Astrocyte (in vitro differentiated cells and primary cell): ENCODE results near the gene F3. TPM values are rescaled to one million over a fixed set of nuclear protein-coding genes. Genes with fewer than 3 reads are reported as not detected.
"Not testable (repeated sequence)": the region's sequence is repeated elsewhere in the genome, so short reads cannot be mapped to it uniquely, and the experiment has no call there.

ENCODE experiments used
- DNase-seq: peaks from one replicate; pipeline ENCODE4 v3.0.0-alpha.2; 2010; ENCODE audit warnings: low read depth
- FAIRE-seq: peaks from 2 replicates; lab custom pipeline; 2011; peaks lifted over from hg19 to GRCh38; lab: Jason Lieb, UNC
- H2AFZ ChIP-seq: 2 replicates; pipeline ENCODE4 v1.6.0; 2012; ENCODE audit warnings: low read depth, low read length, inconsistent platforms
- H3K27ac ChIP-seq: 2 replicates; pipeline ENCODE4 v1.5.1; 2011; ENCODE audit warnings: low read depth, low read length, inconsistent platforms
- H3K27me3 ChIP-seq: 2 replicates; pipeline ENCODE4 v1.6.0; 2011; ENCODE audit warnings: low read length, inconsistent platforms; ENCODE audit not compliant: insufficient read depth
- H3K36me3 ChIP-seq: 2 replicates; pipeline ENCODE4 v1.5.1; 2011; ENCODE audit warnings: low read length, inconsistent platforms; ENCODE audit not compliant: insufficient read depth
- H3K4me1 ChIP-seq: 2 replicates; pipeline ENCODE4 v1.5.1; 2011; ENCODE audit warnings: low read length, inconsistent platforms; ENCODE audit not compliant: insufficient read depth
- H3K4me2 ChIP-seq: 2 replicates; pipeline ENCODE4 v1.6.0; 2012; ENCODE audit warnings: low read length, inconsistent platforms
- H3K4me3 ChIP-seq: 2 replicates; pipeline ENCODE4 v1.5.1; 2011; ENCODE audit warnings: low read depth, mild to moderate bottlenecking, low read length, inconsistent platforms; ENCODE audit not compliant: insufficient read depth
- H3K79me2 ChIP-seq: 2 replicates; pipeline ENCODE4 v1.6.0; 2012; ENCODE audit warnings: mild to moderate bottlenecking, low read length, inconsistent platforms; ENCODE audit not compliant: insufficient read depth
- H3K9ac ChIP-seq: 2 replicates; pipeline ENCODE4 v1.6.0; 2012; ENCODE audit warnings: mild to moderate bottlenecking, low read length, inconsistent platforms
- H3K9me3 ChIP-seq: 2 replicates; pipeline ENCODE4 v1.5.1; 2012; ENCODE audit warnings: low read depth, mild to moderate bottlenecking, low read length, inconsistent platforms; ENCODE audit not compliant: insufficient read depth
- H4K20me1 ChIP-seq: 2 replicates; pipeline ENCODE4 v1.6.0; 2012; ENCODE audit warnings: low read length, inconsistent platforms; ENCODE audit not compliant: insufficient read depth
- H3K27ac Mint-ChIP-seq: one replicate; pipeline ENCODE4 v1.8.0; 2021; ENCODE audit warnings: mild to moderate bottlenecking, mixed read lengths; ENCODE audit not compliant: unreplicated experiment
- H3K27me3 Mint-ChIP-seq: one replicate; pipeline ENCODE4 v1.8.0; 2021; ENCODE audit warnings: low read depth, mixed read lengths; ENCODE audit not compliant: unreplicated experiment
- H3K36me3 Mint-ChIP-seq: one replicate; pipeline ENCODE4 v1.8.0; 2021; ENCODE audit warnings: low read depth, mixed read lengths; ENCODE audit not compliant: unreplicated experiment
- H3K4me1 Mint-ChIP-seq: one replicate; pipeline ENCODE4 v1.8.0; 2021; ENCODE audit warnings: low read depth, mixed read lengths; ENCODE audit not compliant: unreplicated experiment
- H3K4me3 Mint-ChIP-seq: one replicate; pipeline ENCODE4 v1.8.0; 2021; ENCODE audit warnings: mild to moderate bottlenecking, moderate library complexity, mixed read lengths; ENCODE audit not compliant: unreplicated experiment
- H3K9me3 Mint-ChIP-seq: one replicate; pipeline ENCODE4 v1.8.0; 2021; ENCODE audit warnings: mild to moderate bottlenecking, mixed read lengths; ENCODE audit not compliant: unreplicated experiment
- CTCF ChIP-seq: IDR thresholded peaks from 2 replicates; pipeline ENCODE4 v1.5.1; 2011; ENCODE audit warnings: low read depth, mild to moderate bottlenecking, inconsistent platforms, low read length, moderate library complexity; ENCODE audit not compliant: insufficient read depth
- EZH2 ChIP-seq: IDR thresholded peaks from 2 replicates; pipeline ENCODE4 v1.6.1; 2012; ENCODE audit warnings: mild to moderate bottlenecking, low read length, inconsistent platforms; ENCODE audit not compliant: insufficient read depth
- total RNA-seq: library from RNA; stranded (reverse); gene quantifications from 2 replicates; pipeline ENCODE4 v1.2.1, GENCODE V29; 2021

Gene F3
- total RNA-seq, 1 donor from 2014 or later, result 36.1 TPM

- H3K4me1 Mint-ChIP-seq, result peaks cover 28% of the 10 kb centered on the region
- Histone ChIP-seq H2AFZ (peak overlapping the region; percentile 19), H3K36me3 (no peaks in the 10 kb centered on the region), H3K9me3 (peaks cover 2% of the 10 kb centered on the region), H3K27me3 (no peaks in the 10 kb centered on the region), H3K27ac (peak overlapping the region; percentile 70), H3K79me2 (no peaks in the 10 kb centered on the region), H3K4me3 (no peak overlapping the region), H3K9ac (peak overlapping the region; percentile 46), H4K20me1 (no peaks in the 10 kb centered on the region), H3K4me1 (peaks cover 23% of the 10 kb centered on the region), H3K4me2 (peak overlapping the region; percentile 62)
- TF ChIP-seq CTCF (no peak), EZH2 (no peak)
- peak; percentile 48 for DNase-seq
- H3K27me3 Mint-ChIP-seq, result no peaks in the 10 kb centered on the region
- peak overlapping the region; percentile 98 for H3K27ac Mint-ChIP-seq
- H3K36me3 Mint-ChIP-seq, result peaks cover 6% of the 10 kb centered on the region
- no peak for FAIRE-seq
- peaks cover 20% of the 10 kb centered on the region for H3K9me3 Mint-ChIP-seq
- peak overlapping the region; percentile 47 for H3K4me3 Mint-ChIP-seq
Observed at GRCh38 chr1:94580367-94581115, 39.0 kb upstream of the F3 start.

- peak overlapping the region; percentile 98 for H3K27ac Mint-ChIP-seq
- FAIRE-seq, result peak; percentile 88
- Histone ChIP-seq H3K4me1 (peaks cover 23% of the 10 kb centered on the region), H3K79me2 (no peaks in the 10 kb centered on the region), H3K4me2 (peak overlapping the region; percentile 62), H3K9ac (peak overlapping the region; percentile 46), H3K4me3 (peak overlapping the region; percentile 22), H2AFZ (peak overlapping the region; percentile 53), H4K20me1 (no peaks in the 10 kb centered on the region), H3K27ac (peak overlapping the region; percentile 70), H3K9me3 (peaks cover 2% of the 10 kb centered on the region), H3K27me3 (no peaks in the 10 kb centered on the region), H3K36me3 (no peaks in the 10 kb centered on the region)
- peaks cover 28% of the 10 kb centered on the region for H3K4me1 Mint-ChIP-seq
- DNase-seq, result peak; percentile 95
- H3K27me3 Mint-ChIP-seq, result no peaks in the 10 kb centered on the region
- H3K4me3 Mint-ChIP-seq, result no peak overlapping the region
- H3K9me3 Mint-ChIP-seq, result peaks cover 21% of the 10 kb centered on the region
- peaks cover 6% of the 10 kb centered on the region for H3K36me3 Mint-ChIP-seq
- TF ChIP-seq EZH2 (no peak), CTCF (no peak)
Observed at GRCh38 chr1:94579876-94580294, 38.3 kb upstream of the F3 start.

- DNase-seq (peak; percentile 43), FAIRE-seq (peak; percentile 17)
- Histone ChIP-seq H3K9me3 (peaks cover 2% of the 10 kb centered on the region), H3K79me2 (no peaks in the 10 kb centered on the region), H2AFZ (no peak overlapping the region), H3K27ac (no peak overlapping the region), H3K9ac (no peak overlapping the region), H3K4me1 (peaks cover 23% of the 10 kb centered on the region), H3K36me3 (no peaks in the 10 kb centered on the region), H3K4me3 (no peak overlapping the region), H4K20me1 (no peaks in the 10 kb centered on the region), H3K4me2 (peak overlapping the region; percentile 62), H3K27me3 (no peaks in the 10 kb centered on the region)
- Mint-ChIP-seq H3K36me3 (peaks cover 6% of the 10 kb centered on the region), H3K4me3 (peak overlapping the region; percentile 12), H3K27ac (peak overlapping the region; percentile 98), H3K27me3 (no peaks in the 10 kb centered on the region), H3K9me3 (peaks cover 21% of the 10 kb centered on the region), H3K4me1 (peaks cover 28% of the 10 kb centered on the region)
- TF ChIP-seq CTCF (no peak), EZH2 (no peak)
Observed at GRCh38 chr1:94578856-94579255, 37.3 kb upstream of the F3 start.

- H3K9me3 Mint-ChIP-seq, result peaks cover 30% of the 10 kb centered on the region
- not testable (repeated sequence) for H3K36me3 ChIP-seq, H2AFZ ChIP-seq, H3K79me2 ChIP-seq, H4K20me1 ChIP-seq, H3K4me1 Mint-ChIP-seq, H3K4me3 Mint-ChIP-seq, FAIRE-seq, H3K27ac ChIP-seq, H3K4me2 ChIP-seq, H3K4me1 ChIP-seq, H3K27ac Mint-ChIP-seq, H3K27me3 ChIP-seq, DNase-seq, H3K36me3 Mint-ChIP-seq, H3K9ac ChIP-seq, H3K27me3 Mint-ChIP-seq, H3K9me3 ChIP-seq, H3K4me3 ChIP-seq
Observed at GRCh38 chr1:94573917-94574316, 32.4 kb upstream of the F3 start.
